Measurements from ENCODE around the gene SPSB1.

- TF ChIP-seq CTCF (IDR thresholded peaks at IDR 0.05) = no peak
- TF ChIP-seq POLR2A (IDR thresholded peaks at IDR 0.05) = no peak
These were observed 69.1 kb downstream of the SPSB1 start for GRCh38 chr1:9361630-9362260.
